H9 (cell line): ENCODE measurements around the gene MAML3. TPM values are rescaled to one million over a fixed set of nuclear protein-coding genes. Genes with fewer than 3 reads are reported as not detected.

Experiments used
- DNase-seq: peaks from one replicate; pipeline ENCODE4 v3.0.0-alpha.2; 2017
- H2AFZ ChIP-seq: one replicate; pipeline ENCODE4 v1.6.1; 2013; ENCODE audit warnings: mild to moderate bottlenecking, low read length, control low read depth, moderate library complexity
- H2AK5ac ChIP-seq: 2 replicates; pipeline ENCODE4 v1.6.1; 2013; ENCODE audit warnings: low read length, control low read depth, mixed read lengths; ENCODE audit not compliant: insufficient read length
- H2BK120ac ChIP-seq: one replicate; pipeline ENCODE4 v1.6.1; 2013; ENCODE audit warnings: low read depth, mild to moderate bottlenecking, low read length, control low read depth, inconsistent platforms; ENCODE audit not compliant: poor library complexity, severe bottlenecking
- H2BK12ac ChIP-seq: 2 replicates; pipeline ENCODE4 v1.6.1; 2013; ENCODE audit warnings: low read length, control low read depth, mixed read lengths, low read depth; ENCODE audit not compliant: insufficient read length
- H2BK15ac ChIP-seq: 2 replicates; pipeline ENCODE4 v1.6.1; 2013; ENCODE audit warnings: low read depth, low read length, control low read depth
- H2BK20ac ChIP-seq: one replicate; pipeline ENCODE4 v1.6.1; 2013; ENCODE audit warnings: low read depth, mild to moderate bottlenecking, low read length, control low read depth, inconsistent platforms; ENCODE audit not compliant: poor library complexity, severe bottlenecking
- H2BK5ac ChIP-seq: 2 replicates; pipeline ENCODE4 v1.6.1; 2013; ENCODE audit warnings: low read length, control low read depth, mixed read lengths; ENCODE audit not compliant: insufficient read length
- H3K14ac ChIP-seq: 2 replicates; pipeline ENCODE4 v1.6.1; 2013; ENCODE audit warnings: low read length, control low read depth; ENCODE audit not compliant: insufficient read depth
- H3K18ac ChIP-seq: 2 replicates; pipeline ENCODE4 v1.6.1; 2013; ENCODE audit warnings: low read depth, mild to moderate bottlenecking, mixed read lengths, low read length, control low read depth; ENCODE audit not compliant: insufficient read length
- H3K23ac ChIP-seq: 2 replicates; pipeline ENCODE4 v1.6.1; 2013; ENCODE audit warnings: low read length, control low read depth, mixed read lengths, low read depth; ENCODE audit not compliant: insufficient read length
- H3K23me2 ChIP-seq: 2 replicates; pipeline ENCODE4 v1.6.1; 2013; ENCODE audit warnings: low read depth, mild to moderate bottlenecking, mixed read lengths, low read length, control low read depth; ENCODE audit not compliant: insufficient read length, poor library complexity, severe bottlenecking
- H3K27ac ChIP-seq: 2 replicates; pipeline ENCODE4 v1.5.1; 2013; ENCODE audit warnings: low read length, control low read depth, mixed read lengths, low read depth; ENCODE audit not compliant: insufficient read length
- H3K27me3 ChIP-seq: 2 replicates; pipeline ENCODE4 v1.6.1; 2013; ENCODE audit warnings: low read length, control low read depth, inconsistent platforms; ENCODE audit not compliant: insufficient read depth
- H3K4ac ChIP-seq: 2 replicates; pipeline ENCODE4 v1.6.1; 2013; ENCODE audit warnings: low read depth, mild to moderate bottlenecking, control low read depth, inconsistent platforms, low read length, moderate library complexity
- H3K4me1 ChIP-seq: 2 replicates; pipeline ENCODE4 v1.6.1; 2013; ENCODE audit warnings: low read length, control low read depth, inconsistent platforms; ENCODE audit not compliant: insufficient read depth
- H3K4me2 ChIP-seq: 2 replicates; pipeline ENCODE4 v1.6.1; 2013; ENCODE audit warnings: low read length, control low read depth, mixed read lengths; ENCODE audit not compliant: insufficient read length, insufficient read depth
- H3K56ac ChIP-seq: 2 replicates; pipeline ENCODE4 v1.6.1; 2013; ENCODE audit warnings: low read depth, mild to moderate bottlenecking, mixed read lengths, low read length, control low read depth; ENCODE audit not compliant: insufficient read length
- H3K79me1 ChIP-seq: 2 replicates; pipeline ENCODE4 v1.6.1; 2013; ENCODE audit warnings: low read depth, mild to moderate bottlenecking, moderate library complexity, low read length, control low read depth, inconsistent platforms; ENCODE audit not compliant: insufficient read depth, poor library complexity, severe bottlenecking
- H3K79me2 ChIP-seq: 2 replicates; pipeline ENCODE4 v1.6.1; 2013; ENCODE audit warnings: low read length, control low read depth, inconsistent platforms; ENCODE audit not compliant: insufficient read depth
- H3K9ac ChIP-seq: 2 replicates; pipeline ENCODE4 v1.6.1; 2013; ENCODE audit warnings: low read length, control low read depth, mixed read lengths; ENCODE audit not compliant: insufficient read length; ENCODE audit errors: extremely low read depth
- H3K9me3 ChIP-seq: one replicate; pipeline ENCODE4 v1.6.1; 2013; ENCODE audit warnings: low read depth, low read length, inconsistent platforms; ENCODE audit not compliant: control insufficient read depth
- H3T11ph ChIP-seq: one replicate; pipeline ENCODE4 v1.6.1; 2013; ENCODE audit warnings: mild to moderate bottlenecking, low read length, control low read depth, inconsistent platforms
- H4K20me1 ChIP-seq: one replicate; pipeline ENCODE4 v1.6.1; 2013; ENCODE audit not compliant: control insufficient read depth, insufficient read length, insufficient read depth
- H4K5ac ChIP-seq: 2 replicates; pipeline ENCODE4 v1.6.1; 2013; ENCODE audit warnings: low read depth, mild to moderate bottlenecking, mixed read lengths, low read length, control low read depth; ENCODE audit not compliant: insufficient read length
- H4K8ac ChIP-seq: replicated peaks from 2 replicates; pipeline ENCODE4 v1.6.1; 2013; ENCODE audit warnings: low read length, control low read depth, mixed read lengths, low read depth; ENCODE audit not compliant: insufficient read length
- H4K91ac ChIP-seq: 2 replicates; pipeline ENCODE4 v1.6.1; 2013; ENCODE audit warnings: low read depth, mild to moderate bottlenecking, moderate library complexity, mixed read lengths, low read length, control low read depth; ENCODE audit not compliant: insufficient read length
- H3K27ac Mint-ChIP-seq, 3 experiments: 2 replicates in 2 of 3; 3 replicates in 1 of 3; pipeline ENCODE4 v1.8.0; 2020 to 2021; ENCODE audit warnings: mixed read lengths in 3 of 3, mild to moderate bottlenecking in 1 of 3, moderate library complexity in 1 of 3
- H3K27me3 Mint-ChIP-seq: 2 replicates; pipeline ENCODE4 v1.8.0; 2021; ENCODE audit warnings: low read depth, mild to moderate bottlenecking, moderate library complexity, mixed read lengths
- H3K36me3 Mint-ChIP-seq, 3 experiments: 2 replicates in 2 of 3; 3 replicates in 1 of 3; pipeline ENCODE4 v1.8.0; 2020 to 2021; ENCODE audit warnings: low read depth in 3 of 3, mixed read lengths in 3 of 3; ENCODE audit not compliant: insufficient read depth in 1 of 3
- H3K4me1 Mint-ChIP-seq, 2 experiments: 2 replicates each; pipeline ENCODE4 v1.8.0; 2020; ENCODE audit warnings: mixed read lengths in 2 of 2
- H3K4me3 Mint-ChIP-seq, 2 experiments: 2 replicates in 1 of 2; 3 replicates in 1 of 2; pipeline ENCODE4 v1.8.0; 2020 to 2021; ENCODE audit warnings: mild to moderate bottlenecking in 2 of 2, mixed read lengths in 2 of 2, moderate library complexity in 1 of 2
- H3K9me3 Mint-ChIP-seq, 2 experiments: 2 replicates in 1 of 2; 3 replicates in 1 of 2; pipeline ENCODE4 v1.8.0; 2020; ENCODE audit warnings: mild to moderate bottlenecking in 2 of 2, mixed read lengths in 2 of 2, moderate library complexity in 1 of 2
- WGBS: extraction: QIAGEN DNeasy Blood & Tissue Kit; methylation state at CpG from one replicate; pipeline ENCODE4 v1.1.7; 2013; ENCODE audit warnings: missing lambda C conversion rate, low lambda C conversion rate, mixed read lengths; ENCODE audit not compliant: insufficient read length; ENCODE audit errors: extremely low coverage; 5-methylcytosine and 5-hydroxymethylcytosine counted together
- total RNA-seq: library from RNA; stranded (reverse); gene quantifications from 2 replicates; pipeline ENCODE4 v1.2.1, GENCODE V29; 2021
- TF ChIP-seq, protein P1 (sequence below): fragments of 200-600 bp; sonication (generic); conservative IDR thresholded peaks from 3 replicates; pipeline ENCODE4 v1.8.0; 2021; ENCODE audit warnings: antibody characterized with exemption, mild to moderate bottlenecking

Gene MAML3
- total RNA-seq, 1 experiment from 2014 or later: 3.9 TPM

DNA sequence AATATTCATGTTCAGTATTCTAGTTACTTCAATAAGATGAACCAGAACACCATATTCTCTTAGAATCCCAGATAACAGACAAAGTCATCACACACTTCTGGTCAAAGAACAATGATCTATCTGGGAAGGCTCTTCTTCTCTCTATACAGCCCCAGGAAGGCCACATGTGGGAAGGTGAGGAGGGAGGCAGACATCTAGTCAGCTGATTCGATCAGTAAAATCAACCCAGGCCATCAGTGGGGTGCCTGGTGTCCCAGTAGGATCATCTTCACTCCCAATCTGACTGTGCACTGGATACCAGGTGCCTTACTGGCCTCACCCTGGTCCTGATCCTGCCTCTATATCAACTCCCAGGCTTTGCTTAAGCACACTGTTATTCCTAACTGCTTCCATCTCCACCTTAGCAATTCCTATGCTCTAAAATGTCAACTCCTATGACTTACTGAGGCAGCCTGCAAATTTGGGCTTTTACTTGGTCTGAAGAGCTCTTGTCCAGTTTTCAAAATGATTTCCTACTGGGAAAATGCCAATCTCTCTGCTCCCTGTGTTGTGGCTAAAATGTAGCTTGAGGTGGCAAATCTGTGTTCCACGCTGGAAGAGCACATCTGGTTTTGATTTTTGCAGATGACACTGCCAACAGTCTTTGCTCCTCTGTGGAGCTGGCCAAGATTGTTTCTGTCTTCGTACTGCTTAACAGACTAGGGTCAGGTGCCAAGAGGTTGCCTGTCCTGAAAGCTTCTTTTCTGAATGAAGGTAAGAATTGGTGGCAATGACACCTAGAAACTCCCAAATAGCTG, 359.6 kb downstream of the MAML3 start:
- H3K36me3 Mint-ChIP-seq: peaks cover 0 to 7% (median 0%) of the 10 kb centered on the region in 3 experiments; a peak in 1 of 7 replicates
- H3T11ph ChIP-seq: no peak overlapping the region
- H3K4me2 ChIP-seq: no peak overlapping the region
- no peaks in the 10 kb centered on the region for H4K20me1 ChIP-seq
- TF ChIP-seq, protein P1, sequence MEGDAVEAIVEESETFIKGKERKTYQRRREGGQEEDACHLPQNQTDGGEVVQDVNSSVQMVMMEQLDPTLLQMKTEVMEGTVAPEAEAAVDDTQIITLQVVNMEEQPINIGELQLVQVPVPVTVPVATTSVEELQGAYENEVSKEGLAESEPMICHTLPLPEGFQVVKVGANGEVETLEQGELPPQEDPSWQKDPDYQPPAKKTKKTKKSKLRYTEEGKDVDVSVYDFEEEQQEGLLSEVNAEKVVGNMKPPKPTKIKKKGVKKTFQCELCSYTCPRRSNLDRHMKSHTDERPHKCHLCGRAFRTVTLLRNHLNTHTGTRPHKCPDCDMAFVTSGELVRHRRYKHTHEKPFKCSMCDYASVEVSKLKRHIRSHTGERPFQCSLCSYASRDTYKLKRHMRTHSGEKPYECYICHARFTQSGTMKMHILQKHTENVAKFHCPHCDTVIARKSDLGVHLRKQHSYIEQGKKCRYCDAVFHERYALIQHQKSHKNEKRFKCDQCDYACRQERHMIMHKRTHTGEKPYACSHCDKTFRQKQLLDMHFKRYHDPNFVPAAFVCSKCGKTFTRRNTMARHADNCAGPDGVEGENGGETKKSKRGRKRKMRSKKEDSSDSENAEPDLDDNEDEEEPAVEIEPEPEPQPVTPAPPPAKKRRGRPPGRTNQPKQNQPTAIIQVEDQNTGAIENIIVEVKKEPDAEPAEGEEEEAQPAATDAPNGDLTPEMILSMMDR: no peak
- H2BK5ac ChIP-seq: no peak overlapping the region
- WGBS: no CpG with 5 or more reads among the region's 3 CpGs
- H3K27ac ChIP-seq: no peak overlapping the region
- H3K18ac ChIP-seq: no peak overlapping the region
- peaks cover 7 to 9% of the 10 kb centered on the region in 2 experiments; a peak in 3 of 4 replicates for H3K4me1 Mint-ChIP-seq
- H3K4ac ChIP-seq: no peak overlapping the region
- H4K8ac ChIP-seq: no peak overlapping the region
- no peak overlapping the region for H2AFZ ChIP-seq
- H2AK5ac ChIP-seq: no peak overlapping the region
- H3K14ac ChIP-seq: no peak overlapping the region
- H3K23me2 ChIP-seq: no peaks in the 10 kb centered on the region
- no peak for DNase-seq
- no peaks in the 10 kb centered on the region; the same call in none of the 2 replicates for H3K27me3 Mint-ChIP-seq
- H3K9me3 Mint-ChIP-seq: no peaks in the 10 kb centered on the region
- no peaks in the 10 kb centered on the region for H3K9me3 ChIP-seq
- no peaks in the 10 kb centered on the region for H3K79me2 ChIP-seq
- no peak overlapping the region for H3K23ac ChIP-seq
- H3K79me1 ChIP-seq: no peaks in the 10 kb centered on the region
- no peak overlapping the region for H3K56ac ChIP-seq
- H3K9ac ChIP-seq: no peak overlapping the region
- no peaks in the 10 kb centered on the region for H3K4me1 ChIP-seq
- no peak overlapping the region for H2BK15ac ChIP-seq
- no peak overlapping the region for H2BK20ac ChIP-seq
- no peak overlapping the region for H4K5ac ChIP-seq
- no peak overlapping the region for H2BK120ac ChIP-seq
- H4K91ac ChIP-seq: no peak overlapping the region
- no peak overlapping the region for H2BK12ac ChIP-seq
- H3K27me3 ChIP-seq: no peaks in the 10 kb centered on the region
- H3K27ac Mint-ChIP-seq: no peak overlapping the region
- H3K4me3 Mint-ChIP-seq: no peak overlapping the region
